Mucosa of descending colon (tissue), 3 donors: ENCODE measurements around the gene KIFC3. TPM values are rescaled to one million over a fixed set of nuclear protein-coding genes. Genes with fewer than 3 reads are reported as not detected.

Experiments used
- ATAC-seq: fragments of 200-7000 bp; cut with Tn5 transposase; one replicate; pipeline ENCODE4 v1.9.1; 2020; ENCODE audit warnings: mild to moderate bottlenecking, moderate library complexity
- DNase-seq, 3 donors: peaks; one replicate each; pipeline ENCODE4 v3.0.0-alpha.2; 2020
- H3K36me3 ChIP-seq: fragments of 200-600 bp; one replicate; pipeline ENCODE4 v1.8.0; 2021; ENCODE audit warnings: low read depth, mild to moderate bottlenecking
- H3K4me1 ChIP-seq: fragments of 200-600 bp; one replicate; pipeline ENCODE4 v1.8.0; 2021; ENCODE audit warnings: low read depth, mild to moderate bottlenecking
- H3K4me3 ChIP-seq: fragments of 200-600 bp; one replicate; pipeline ENCODE4 v1.8.0; 2021; ENCODE audit warnings: mild to moderate bottlenecking
- H3K9me3 ChIP-seq: fragments of 200-600 bp; one replicate; pipeline ENCODE4 v1.8.0; 2021; ENCODE audit warnings: mild to moderate bottlenecking
- CTCF ChIP-seq: fragments of 200-600 bp; IDR thresholded peaks from one replicate; pipeline ENCODE4 v1.8.0; 2022; ENCODE audit warnings: antibody characterized with exemption, mild to moderate bottlenecking
- intact Hi-C, 2 donors: fragments of 100-400 bp; cut with DNase I in 1 of 2; cut with micrococcal nuclease in 1 of 2; formaldehyde crosslinking; loops; one replicate each; pipeline versions ENCODE4 v1.11.0 to v1.11.1; 2022; cut with DNase I, micrococcal nuclease
- total RNA-seq, 3 donors: library from RNA; stranded (reverse); fragmentation: NEBNext Ultra II Directional in 2 of 3; extraction: Animal tissue kit (Norgen Biotek cat#: 25700) in 2 of 3; gene quantifications; one replicate each; pipeline versions ENCODE4 v1.2.1 to v1.2.4, GENCODE V29; 2021 to 2023
- donor health status: DM: no; HTN: no; CAD: no; lungs with moderate emphysema.
- donor health status: DM: no; HTN: no; CAD: no.
- donor health status: DM: no; HTN: yes; CAD: no.

The KIFC3 gene
- total RNA-seq, 3 donors from 2014 or later: 3.7 to 17.2 (median 8.3) TPM

- Histone ChIP-seq H3K4me3 (no peak overlapping the region), H3K9me3 (no peaks in the 10 kb centered on the region), H3K4me1 (no peaks in the 10 kb centered on the region), H3K36me3 (no peaks in the 10 kb centered on the region)
- intact Hi-C loops: no loop called here
- DNase-seq: no peak
- ATAC-seq: no peak
- TF ChIP-seq CTCF: no peak
Observed at GRCh38 chr16:57844416-57845030, 42.2 kb upstream of the KIFC3 start.

DNA sequence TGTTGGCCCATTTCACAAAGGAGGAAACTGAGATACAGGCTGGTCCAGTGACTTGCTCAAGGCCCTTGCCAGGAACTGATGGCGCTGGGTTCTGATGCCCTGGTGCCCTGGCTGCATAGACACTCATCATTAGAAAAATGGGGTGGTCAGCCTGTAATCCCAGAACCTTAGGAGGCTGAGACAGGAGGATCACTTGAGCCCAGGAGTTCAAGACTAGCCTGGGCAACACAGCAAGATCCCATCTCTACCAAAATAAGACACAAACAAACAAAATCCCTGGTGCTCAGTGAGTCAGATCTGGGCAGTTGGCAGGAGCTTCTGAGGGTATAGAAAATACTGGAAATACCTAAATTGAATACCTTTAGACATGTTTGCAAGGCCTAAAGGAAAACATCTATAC lies 41.1 kb upstream of the KIFC3 start:
- ATAC-seq: no peak
- intact Hi-C loops: no loop called here
- H3K4me1 ChIP-seq: no peaks in the 10 kb centered on the region
- H3K9me3 ChIP-seq: no peaks in the 10 kb centered on the region
- no peak for TF ChIP-seq CTCF
- H3K4me3 ChIP-seq: no peak overlapping the region
- no peaks in the 10 kb centered on the region for H3K36me3 ChIP-seq
- DNase-seq: no peak

DNA sequence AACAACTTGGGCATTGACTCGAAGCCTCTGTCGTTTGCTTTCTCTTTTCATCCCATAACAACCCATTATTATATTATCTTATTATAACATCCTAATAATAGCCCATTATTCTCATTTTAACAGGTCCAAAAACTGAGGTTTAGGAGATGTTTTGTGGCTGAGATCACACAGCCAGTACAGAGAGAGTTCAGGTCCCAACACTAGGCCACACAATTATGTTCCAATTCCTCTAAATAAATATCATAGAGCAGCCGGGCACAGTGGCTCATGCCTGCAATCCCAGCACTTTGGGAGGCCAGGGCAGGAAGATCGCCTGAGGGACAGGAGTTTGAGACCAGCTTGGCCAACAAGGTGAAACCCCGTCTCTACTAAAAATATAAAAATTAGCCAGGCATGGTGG lies 40.3 kb upstream of the KIFC3 start:
- ATAC-seq: no peak
- no peaks in the 10 kb centered on the region for H3K9me3 ChIP-seq
- TF ChIP-seq CTCF: no peak
- no peaks in the 10 kb centered on the region for H3K4me1 ChIP-seq
- intact Hi-C loops: no loop called here
- no peak overlapping the region for H3K4me3 ChIP-seq
- no peaks in the 10 kb centered on the region for H3K36me3 ChIP-seq
- DNase-seq: no peak

- Histone ChIP-seq H3K36me3 (no peaks in the 10 kb centered on the region), H3K9me3 (no peaks in the 10 kb centered on the region), H3K4me3 (no peak overlapping the region), H3K4me1 (no peaks in the 10 kb centered on the region)
- intact Hi-C loops: no loop called here
- ATAC-seq: no peak
- TF ChIP-seq CTCF: no peak
- DNase-seq: no peak
Observed at GRCh38 chr16:57840833-57841232, 38.5 kb upstream of the KIFC3 start.

GRCh38 chr16:57838161-57838560 lies 35.9 kb upstream of the KIFC3 start:
- Histone ChIP-seq H3K9me3 (no peaks in the 10 kb centered on the region), H3K4me3 (no peak overlapping the region), H3K36me3 (no peaks in the 10 kb centered on the region), H3K4me1 (no peaks in the 10 kb centered on the region)
- ATAC-seq (no peak), DNase-seq (no peak)
- TF ChIP-seq CTCF: no peak
- intact Hi-C loops: no loop called here
